ENCODE results near the gene GFOD1.

GRCh38 chr6:13500915-13501314, 13.5 kb upstream of the GFOD1 start:
- TF ChIP-seq POLR2A (IDR thresholded peaks at IDR 0.05) (no peak), CTCF (IDR thresholded peaks at IDR 0.05) (no peak)

Measured in heart left ventricle (tissue), 13 donors.